Activated T-helper 2 cell treated with anti-CD3 and anti-CD28 coated beads, Interferon-gamma antibody, Interleukin-2, Interleukin-4, amounts not matched to agents 10 μg/mL and 5 μg/mL and 100 μg/mL, durations not matched to agents 14 hours and 24 hours and 36 hours (primary cell): ENCODE data around the gene P2RX4. TPM values are rescaled to one million over a fixed set of nuclear protein-coding genes. Genes with fewer than 3 reads are reported as not detected.
"Not testable (repeated sequence)": the region's sequence is repeated elsewhere in the genome, so short reads cannot be mapped to it uniquely, and the experiment has no call there.

ENCODE experiments used
- DNase-seq: peaks from one replicate; pipeline ENCODE4 v3.0.0; 2021; ENCODE audit warnings: low spot score
- H3K27ac Mint-ChIP-seq: one replicate; pipeline ENCODE4 v1.8.0; 2021; ENCODE audit warnings: mixed read lengths
- H3K27me3 Mint-ChIP-seq: one replicate; pipeline ENCODE4 v1.8.0; 2021; ENCODE audit warnings: low read depth, mixed read lengths
- H3K36me3 Mint-ChIP-seq: one replicate; pipeline ENCODE4 v1.8.0; 2021; ENCODE audit warnings: low read depth, mixed read lengths
- H3K4me1 Mint-ChIP-seq: one replicate; pipeline ENCODE4 v1.8.0; 2021; ENCODE audit warnings: low read depth, mixed read lengths
- H3K4me3 Mint-ChIP-seq: one replicate; pipeline ENCODE4 v1.8.0; 2021; ENCODE audit warnings: low read depth, mild to moderate bottlenecking, moderate library complexity, mixed read lengths
- H3K9me3 Mint-ChIP-seq: one replicate; pipeline ENCODE4 v1.8.0; 2021; ENCODE audit warnings: mixed read lengths
- intact Hi-C: fragments of 100-400 bp; cut with micrococcal nuclease; formaldehyde crosslinking; loops from one replicate; pipeline ENCODE4 v1.15.1; 2023
- total RNA-seq: library from RNA; stranded (reverse); gene quantifications from 2 replicates; pipeline ENCODE4 v1.2.3, GENCODE V29; 2022

The P2RX4 gene, protein sequence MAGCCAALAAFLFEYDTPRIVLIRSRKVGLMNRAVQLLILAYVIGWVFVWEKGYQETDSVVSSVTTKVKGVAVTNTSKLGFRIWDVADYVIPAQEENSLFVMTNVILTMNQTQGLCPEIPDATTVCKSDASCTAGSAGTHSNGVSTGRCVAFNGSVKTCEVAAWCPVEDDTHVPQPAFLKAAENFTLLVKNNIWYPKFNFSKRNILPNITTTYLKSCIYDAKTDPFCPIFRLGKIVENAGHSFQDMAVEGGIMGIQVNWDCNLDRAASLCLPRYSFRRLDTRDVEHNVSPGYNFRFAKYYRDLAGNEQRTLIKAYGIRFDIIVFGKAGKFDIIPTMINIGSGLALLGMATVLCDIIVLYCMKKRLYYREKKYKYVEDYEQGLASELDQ
- total RNA-seq = 25.1 and 25.2 TPM in 2 replicates

GRCh38 chr12:121209624-121210572 is at the start of gene P2RX4:
TSS of gene P2RX4 (plus strand) at chr12:121210129. CDS start at chr12:121210165, 36 bp downstream.
- Mint-ChIP-seq H3K4me1 (peaks cover 32% of the 10 kb centered on the region), H3K27ac (peak within 1 kb of the TSS; percentile 97), H3K27me3 (no peaks in the 10 kb centered on the region), H3K36me3 (peaks cover 17% of the 10 kb centered on the region), H3K4me3 (peak within 1 kb of the TSS; percentile 95), H3K9me3 (no peaks in the 10 kb centered on the region)
- peak; percentile 85 for DNase-seq
- intact Hi-C loops = loop anchor here (2.0 to 5.0 kb wide), 2 partner anchors 77 to 173 kb away; partner anchors contain the start of genes OASL and P2RX7

DNA sequence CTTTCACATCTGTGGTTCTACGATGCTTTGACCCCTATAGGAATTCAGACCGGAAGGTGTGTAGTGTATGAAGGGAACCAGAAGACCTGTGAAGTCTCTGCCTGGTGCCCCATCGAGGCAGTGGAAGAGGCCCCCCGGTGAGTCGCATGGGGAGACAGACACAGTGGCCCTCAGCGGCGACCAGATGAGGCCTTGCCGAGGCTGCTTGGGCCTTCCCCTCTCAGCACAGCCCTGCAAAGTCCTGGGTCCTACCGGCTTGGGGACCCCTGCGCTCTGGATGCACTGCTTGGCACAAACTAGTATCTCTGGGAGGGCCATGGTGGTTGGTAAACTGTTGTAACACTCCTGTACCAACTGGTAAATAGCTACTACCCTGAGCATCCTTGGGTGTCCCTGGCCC is 47.5 kb upstream of the P2RX4 start:
- peaks cover 16% of the 10 kb centered on the region for H3K9me3 Mint-ChIP-seq
- no peak overlapping the region for H3K27ac Mint-ChIP-seq
- no peak for DNase-seq
- peaks cover 54% of the 10 kb centered on the region for H3K36me3 Mint-ChIP-seq
- no peaks in the 10 kb centered on the region for H3K4me1 Mint-ChIP-seq
- H3K4me3 Mint-ChIP-seq = no peak overlapping the region
- no peaks in the 10 kb centered on the region for H3K27me3 Mint-ChIP-seq
- intact Hi-C loops = no loop called here

- Mint-ChIP-seq H3K4me3 (no peak overlapping the region), H3K36me3 (peaks cover 48% of the 10 kb centered on the region), H3K27ac (no peak overlapping the region), H3K9me3 (peaks cover 10% of the 10 kb centered on the region), H3K4me1 (no peaks in the 10 kb centered on the region), H3K27me3 (no peaks in the 10 kb centered on the region)
- no peak for DNase-seq
- intact Hi-C loops = no loop called here
Measured at GRCh38 chr12:121162985-121163384, 46.9 kb upstream of the P2RX4 start.

DNA sequence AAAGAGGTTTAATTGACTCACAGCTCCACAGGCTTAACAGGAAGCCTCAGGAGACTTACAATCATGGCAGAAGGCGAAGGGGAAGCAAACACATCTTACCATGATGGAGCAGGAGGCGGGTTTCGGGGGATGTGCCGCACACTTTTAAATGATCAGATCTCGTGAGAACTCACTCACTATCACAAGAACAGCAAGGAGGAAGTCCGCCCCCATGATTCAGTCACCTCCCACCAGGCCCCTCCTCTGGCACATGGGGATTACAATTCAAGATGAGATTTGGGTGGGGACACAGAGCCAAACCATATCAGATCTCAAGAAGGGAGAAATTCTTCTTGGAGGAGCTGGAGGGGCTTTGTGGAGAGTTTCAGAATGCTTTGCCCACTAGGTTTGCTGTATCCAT is 45.1 kb upstream of the P2RX4 start:
- DNase-seq, H3K27me3 Mint-ChIP-seq, intact Hi-C loops, H3K27ac Mint-ChIP-seq, H3K4me3 Mint-ChIP-seq, H3K9me3 Mint-ChIP-seq, H3K4me1 Mint-ChIP-seq: not testable (repeated sequence)
- peaks cover 38% of the 10 kb centered on the region for H3K36me3 Mint-ChIP-seq

GRCh38 chr12:121165316-121165715 is 44.6 kb upstream of the P2RX4 start:
- Mint-ChIP-seq H3K9me3 (no peaks in the 10 kb centered on the region), H3K36me3 (peaks cover 35% of the 10 kb centered on the region), H3K27ac (no peak overlapping the region), H3K4me3 (no peak overlapping the region), H3K27me3 (no peaks in the 10 kb centered on the region), H3K4me1 (no peaks in the 10 kb centered on the region)
- DNase-seq = no peak
- intact Hi-C loops = no loop called here

GRCh38 chr12:121166356-121166755 is 43.6 kb upstream of the P2RX4 start:
- no peaks in the 10 kb centered on the region for H3K27me3 Mint-ChIP-seq
- H3K4me1 Mint-ChIP-seq = peaks cover 3% of the 10 kb centered on the region
- H3K4me3 Mint-ChIP-seq = no peak overlapping the region
- H3K27ac Mint-ChIP-seq = no peak overlapping the region
- intact Hi-C loops = no loop called here
- DNase-seq = no peak
- H3K36me3 Mint-ChIP-seq = peaks cover 28% of the 10 kb centered on the region
- H3K9me3 Mint-ChIP-seq = no peaks in the 10 kb centered on the region

- peaks cover 23% of the 10 kb centered on the region for H3K36me3 Mint-ChIP-seq
- H3K27me3 Mint-ChIP-seq = no peaks in the 10 kb centered on the region
- no peak overlapping the region for H3K27ac Mint-ChIP-seq
- H3K4me3 Mint-ChIP-seq = no peak overlapping the region
- intact Hi-C loops = no loop called here
- peaks cover 3% of the 10 kb centered on the region for H3K4me1 Mint-ChIP-seq
- DNase-seq = no peak
- H3K9me3 Mint-ChIP-seq = no peaks in the 10 kb centered on the region
Measured at GRCh38 chr12:121167232-121167820, 42.6 kb upstream of the P2RX4 start.

DNA sequence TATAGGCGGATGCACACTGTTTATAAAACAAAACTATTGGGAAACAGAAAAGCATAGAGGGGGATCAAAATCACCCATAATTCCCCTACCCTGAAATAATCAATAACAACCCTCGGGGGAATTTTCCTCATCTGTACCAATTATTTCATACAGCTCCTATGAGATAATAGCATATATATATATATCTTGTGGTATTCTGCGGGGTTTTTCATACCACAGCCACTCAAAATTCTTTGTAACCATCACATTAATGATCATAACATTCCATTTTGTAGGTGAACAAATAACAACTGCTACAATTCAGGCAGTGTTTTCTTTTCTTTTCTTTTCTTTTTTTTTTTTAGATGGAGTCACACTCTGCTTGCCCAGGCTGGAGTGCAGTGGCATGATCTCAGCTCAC is 42.0 kb upstream of the P2RX4 start:
- H3K9me3 Mint-ChIP-seq = no peaks in the 10 kb centered on the region
- no peak for DNase-seq
- H3K4me3 Mint-ChIP-seq = no peak overlapping the region
- intact Hi-C loops = no loop called here
- H3K36me3 Mint-ChIP-seq = peaks cover 23% of the 10 kb centered on the region
- peaks cover 3% of the 10 kb centered on the region for H3K4me1 Mint-ChIP-seq
- H3K27ac Mint-ChIP-seq = no peak overlapping the region
- no peaks in the 10 kb centered on the region for H3K27me3 Mint-ChIP-seq

DNA sequence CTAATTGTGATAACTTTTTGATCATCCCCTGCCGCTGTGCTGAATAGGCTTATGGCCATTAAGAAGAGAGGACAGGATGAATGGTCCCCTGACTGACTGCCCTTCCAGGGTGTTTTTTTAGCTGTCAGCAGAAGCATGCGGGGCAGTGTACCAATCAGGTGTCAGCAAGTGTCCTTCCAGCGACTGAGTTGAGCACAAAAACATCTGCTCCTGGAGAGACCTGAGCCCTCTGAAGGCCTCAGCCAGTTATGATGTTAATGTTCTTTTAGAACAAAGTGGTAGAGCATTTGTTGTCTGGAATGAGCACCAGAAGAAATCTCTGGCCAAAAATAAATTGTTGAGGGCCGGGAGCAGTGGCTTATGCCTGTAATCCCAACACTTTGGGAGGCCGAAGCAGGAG is 39.8 kb upstream of the P2RX4 start:
- intact Hi-C loops = no loop called here
- peaks cover 5% of the 10 kb centered on the region for H3K4me1 Mint-ChIP-seq
- H3K36me3 Mint-ChIP-seq = peaks cover 23% of the 10 kb centered on the region
- H3K4me3 Mint-ChIP-seq = no peak overlapping the region
- DNase-seq = no peak
- no peaks in the 10 kb centered on the region for H3K27me3 Mint-ChIP-seq
- H3K27ac Mint-ChIP-seq = no peak overlapping the region
- no peaks in the 10 kb centered on the region for H3K9me3 Mint-ChIP-seq

GRCh38 chr12:121170611-121171260 is 39.2 kb upstream of the P2RX4 start:
- Mint-ChIP-seq H3K27ac (no peak overlapping the region), H3K9me3 (no peaks in the 10 kb centered on the region), H3K27me3 (no peaks in the 10 kb centered on the region), H3K4me1 (peaks cover 5% of the 10 kb centered on the region), H3K36me3 (peaks cover 23% of the 10 kb centered on the region), H3K4me3 (no peak overlapping the region)
- DNase-seq = no peak
- intact Hi-C loops = no loop called here

DNA sequence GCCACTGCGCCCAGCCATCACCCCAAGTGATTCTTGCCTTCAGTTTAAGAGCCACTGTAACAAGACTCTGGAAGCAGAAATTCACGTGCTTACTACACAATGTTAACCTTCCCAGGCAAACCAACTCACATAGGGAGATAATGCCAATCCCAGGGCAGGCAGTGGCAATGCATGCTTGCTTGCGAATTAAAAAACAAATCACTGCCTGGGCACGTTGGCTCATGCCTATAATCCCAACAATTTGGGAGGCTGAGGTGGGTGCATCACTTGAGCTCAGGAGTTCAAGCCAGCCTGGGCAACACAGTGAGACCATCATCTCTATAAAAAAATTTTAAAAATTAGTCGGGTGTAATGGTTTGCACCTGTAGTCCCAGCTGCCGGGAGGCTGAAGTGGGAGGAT is 37.8 kb upstream of the P2RX4 start:
- Mint-ChIP-seq H3K4me1 (peaks cover 5% of the 10 kb centered on the region), H3K9me3 (no peaks in the 10 kb centered on the region), H3K27me3 (no peaks in the 10 kb centered on the region), H3K4me3 (no peak overlapping the region), H3K27ac (no peak overlapping the region), H3K36me3 (peaks cover 27% of the 10 kb centered on the region)
- intact Hi-C loops = no loop called here
- DNase-seq = no peak

GRCh38 chr12:121175383-121176119 is 34.4 kb upstream of the P2RX4 start:
- H3K4me1 Mint-ChIP-seq = peaks cover 5% of the 10 kb centered on the region
- peaks cover 29% of the 10 kb centered on the region for H3K36me3 Mint-ChIP-seq
- H3K27ac Mint-ChIP-seq = no peak overlapping the region
- intact Hi-C loops = no loop called here
- DNase-seq = no peak
- no peak overlapping the region for H3K4me3 Mint-ChIP-seq
- H3K9me3 Mint-ChIP-seq = no peaks in the 10 kb centered on the region
- no peaks in the 10 kb centered on the region for H3K27me3 Mint-ChIP-seq
